ENCODE results near the gene HTR3D.

DNA sequence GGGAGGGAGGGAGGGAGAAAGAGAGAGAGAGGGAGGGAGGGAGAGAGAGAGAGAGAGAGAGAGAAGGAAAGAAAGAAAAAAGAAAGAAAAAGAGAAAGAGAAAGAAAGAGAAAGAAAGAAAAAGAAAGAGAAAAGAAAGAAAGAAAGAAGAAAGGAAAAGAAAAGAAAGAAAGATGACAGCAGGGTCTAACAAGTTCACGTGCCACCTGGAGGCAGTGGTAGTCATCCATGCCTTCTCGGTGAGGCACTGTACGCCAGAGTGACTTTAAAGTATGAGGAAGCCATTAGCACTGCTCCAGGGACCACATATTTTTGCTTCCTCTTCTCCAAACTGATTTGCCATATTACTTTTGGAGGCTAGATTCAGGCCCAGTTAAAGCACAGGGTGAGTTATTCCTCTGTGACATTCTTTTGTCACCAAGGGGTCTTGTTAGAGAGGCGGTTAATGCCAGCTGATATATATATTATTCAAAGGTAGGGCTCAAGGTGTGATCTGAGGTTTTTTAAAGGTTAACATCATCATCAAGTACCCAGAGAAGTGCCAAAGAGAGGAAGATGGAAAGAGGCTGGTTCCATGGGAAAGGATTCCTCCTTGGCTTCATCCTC is at the start of gene HTR3D:
- TF ChIP-seq CTCF (IDR thresholded peaks at IDR 0.05): no peak
- TF ChIP-seq POLR2A (IDR thresholded peaks at IDR 0.05): no peak

All from transverse colon (tissue), 3 donors.